Keratinocyte (primary cell): ENCODE measurements around the gene UBE2QL1. TPM values are rescaled to one million over a fixed set of nuclear protein-coding genes. Genes with fewer than 3 reads are reported as not detected.

Experiments
- DNase-seq: peaks from one replicate; pipeline ENCODE4 v3.0.0-alpha.2; 2011; ENCODE audit warnings: low read depth, missing footprints, low spot score
- FAIRE-seq: peaks from 2 replicates; lab custom pipeline; 2011; peaks lifted over from hg19 to GRCh38; lab: Jason Lieb, UNC
- H2AFZ ChIP-seq: 2 replicates; pipeline ENCODE4 v1.6.0; 2012; ENCODE audit warnings: low read length, control low read depth, inconsistent platforms; ENCODE audit not compliant: control insufficient read depth
- H3K27ac ChIP-seq: 2 replicates; pipeline ENCODE4 v1.5.1; 2011; ENCODE audit warnings: low read length; ENCODE audit not compliant: control insufficient read depth, insufficient read depth
- H3K27me3 ChIP-seq: 3 replicates; pipeline ENCODE4 v1.6.0; 2011; ENCODE audit warnings: low read length; ENCODE audit not compliant: control insufficient read depth, insufficient read depth; ENCODE audit errors: extremely low read depth
- H3K36me3 ChIP-seq, 2 experiments: 2 replicates in 1 of 2; 3 replicates in 1 of 2; pipeline ENCODE4 v1.5.1; 2011; ENCODE audit warnings: low read length in 2 of 2, mild to moderate bottlenecking in 1 of 2; ENCODE audit not compliant: control insufficient read depth in 2 of 2, insufficient read depth in 2 of 2; ENCODE audit errors: extremely low read depth in 1 of 2
- H3K4me1 ChIP-seq: 3 replicates; pipeline ENCODE4 v1.5.1; 2011; ENCODE audit warnings: low read length; ENCODE audit not compliant: control insufficient read depth, insufficient read depth; ENCODE audit errors: extremely low read depth
- H3K4me2 ChIP-seq: 3 replicates; pipeline ENCODE4 v1.6.0; 2011; ENCODE audit warnings: low read depth, low read length; ENCODE audit not compliant: control insufficient read depth, insufficient read depth; ENCODE audit errors: extremely low read depth
- H3K4me3 ChIP-seq, 3 experiments: fragments of 200-600 bp in 1 of 3; sonication (generic) in 1 of 3; 2 replicates in 2 of 3; 3 replicates in 1 of 3; pipeline ENCODE4 v1.5.1; 2011 to 2016; ENCODE audit warnings: low read length in 3 of 3, mild to moderate bottlenecking in 3 of 3, control low read depth in 2 of 3, inconsistent platforms in 1 of 3, low read depth in 1 of 3, mixed read lengths in 1 of 3, mixed run types in 1 of 3, moderate library complexity in 1 of 3; ENCODE audit not compliant: control insufficient read depth in 2 of 3, insufficient read depth in 2 of 3; ENCODE audit errors: extremely low read depth in 1 of 3
- H3K79me2 ChIP-seq: 2 replicates; pipeline ENCODE4 v1.6.0; 2012; ENCODE audit warnings: low read length; ENCODE audit not compliant: control insufficient read depth, insufficient read depth
- H3K9ac ChIP-seq: 3 replicates; pipeline ENCODE4 v1.6.0; 2011; ENCODE audit warnings: low read length; ENCODE audit not compliant: control insufficient read depth, insufficient read depth; ENCODE audit errors: extremely low read depth
- H3K9me1 ChIP-seq: 3 replicates; pipeline ENCODE4 v1.6.0; 2011; ENCODE audit warnings: low read length; ENCODE audit not compliant: control insufficient read depth, insufficient read depth; ENCODE audit errors: extremely low read depth
- H3K9me3 ChIP-seq: 2 replicates; pipeline ENCODE4 v1.5.1; 2012; ENCODE audit warnings: low read depth, low read length; ENCODE audit not compliant: control insufficient read depth
- H4K20me1 ChIP-seq: 3 replicates; pipeline ENCODE4 v1.6.0; 2011; ENCODE audit warnings: low read length; ENCODE audit not compliant: control insufficient read depth, insufficient read depth; ENCODE audit errors: extremely low read depth
- EZH2 ChIP-seq: IDR thresholded peaks from one replicate; pipeline ENCODE4 v1.6.1; 2012; ENCODE audit warnings: inconsistent platforms, mild to moderate bottlenecking, low read length, moderate library complexity
- dilution Hi-C: fragments of 300-500 bp; cut with MboI; formaldehyde crosslinking; loops from one replicate; pipeline ENCODE4 v1.7.0; 2020; ENCODE audit warnings: low sequenced_read_pairs; ENCODE audit not compliant: extremely low pct_ligation_motif_present
- polyA plus RNA-seq, 5 experiments: library from polyadenylated mRNA; depleted of rRNA in 3 of 5; stranded (reverse) in 3 of 5; stranded (forward) in 1 of 5; unstranded in 1 of 5; fragments of >200 nt; gene quantifications; 1 replicate in 1 of 5; 2 replicates in 3 of 5; 3 replicates in 1 of 5; pipeline versions ENCODE4 v1.2.1 to v1.2.3, GENCODE V29; 2011 to 2012; ENCODE audit warnings: missing spikeins in 2 of 5, low read depth in 1 of 5, low replicate concordance in 1 of 5
- TF ChIP-seq, protein P1 (sequence below), 3 experiments: IDR thresholded peaks in 1 of 3; conservative IDR thresholded peaks in 1 of 3; optimal IDR thresholded peaks in 1 of 3; 2 replicates in 2 of 3; 3 replicates in 1 of 3; pipeline versions ENCODE3 to v1.5.1; 2011; ENCODE audit warnings: low read length in 3 of 3, mild to moderate bottlenecking in 3 of 3, moderate library complexity in 2 of 3, control low read depth in 1 of 3, inconsistent platforms in 1 of 3; ENCODE audit not compliant: insufficient read depth in 2 of 3; ENCODE audit errors: extremely low read depth in 1 of 3

Gene UBE2QL1
- polyA plus RNA-seq, 1 donor (not counting 4 experiments of a cell fraction or from before 2014, with no cell fraction given), result not detected

DNA sequence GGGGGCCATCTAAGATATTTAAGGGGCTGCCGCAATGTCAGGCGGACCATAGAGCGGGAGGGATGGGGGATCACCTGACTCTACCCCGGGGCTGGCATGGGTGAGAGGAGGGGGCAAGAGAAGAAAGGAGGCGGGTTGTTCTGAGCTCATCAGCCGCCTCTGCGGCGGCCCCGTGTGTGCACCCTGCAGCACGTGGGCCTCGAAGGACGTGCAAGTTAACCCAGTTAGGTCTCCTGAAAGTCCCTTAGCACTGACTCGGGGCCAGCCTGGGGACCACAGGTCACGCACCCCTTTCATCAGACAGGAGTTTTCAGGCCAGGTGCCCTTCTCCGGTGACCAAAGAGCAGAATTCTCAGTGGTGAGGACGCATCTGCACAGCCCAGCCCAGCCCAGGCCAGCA lies 58.0 kb downstream of the UBE2QL1 start:
- FAIRE-seq (no peak), DNase-seq (no peak)
- H3K4me2 ChIP-seq, result no peak overlapping the region
- H3K9ac ChIP-seq, result no peak overlapping the region
- dilution Hi-C loops, result no loop called here
- H3K4me1 ChIP-seq, result no peaks in the 10 kb centered on the region
- no peaks in the 10 kb centered on the region for H3K79me2 ChIP-seq
- H3K27ac ChIP-seq, result no peak overlapping the region
- H3K27me3 ChIP-seq, result no peaks in the 10 kb centered on the region
- no peaks in the 10 kb centered on the region for H4K20me1 ChIP-seq
- no peaks in the 10 kb centered on the region for H3K36me3 ChIP-seq
- H2AFZ ChIP-seq, result no peak overlapping the region
- TF ChIP-seq EZH2, result no peak
- TF ChIP-seq, protein P1, sequence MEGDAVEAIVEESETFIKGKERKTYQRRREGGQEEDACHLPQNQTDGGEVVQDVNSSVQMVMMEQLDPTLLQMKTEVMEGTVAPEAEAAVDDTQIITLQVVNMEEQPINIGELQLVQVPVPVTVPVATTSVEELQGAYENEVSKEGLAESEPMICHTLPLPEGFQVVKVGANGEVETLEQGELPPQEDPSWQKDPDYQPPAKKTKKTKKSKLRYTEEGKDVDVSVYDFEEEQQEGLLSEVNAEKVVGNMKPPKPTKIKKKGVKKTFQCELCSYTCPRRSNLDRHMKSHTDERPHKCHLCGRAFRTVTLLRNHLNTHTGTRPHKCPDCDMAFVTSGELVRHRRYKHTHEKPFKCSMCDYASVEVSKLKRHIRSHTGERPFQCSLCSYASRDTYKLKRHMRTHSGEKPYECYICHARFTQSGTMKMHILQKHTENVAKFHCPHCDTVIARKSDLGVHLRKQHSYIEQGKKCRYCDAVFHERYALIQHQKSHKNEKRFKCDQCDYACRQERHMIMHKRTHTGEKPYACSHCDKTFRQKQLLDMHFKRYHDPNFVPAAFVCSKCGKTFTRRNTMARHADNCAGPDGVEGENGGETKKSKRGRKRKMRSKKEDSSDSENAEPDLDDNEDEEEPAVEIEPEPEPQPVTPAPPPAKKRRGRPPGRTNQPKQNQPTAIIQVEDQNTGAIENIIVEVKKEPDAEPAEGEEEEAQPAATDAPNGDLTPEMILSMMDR (optimal IDR thresholded peaks at IDR 0.05 in 1 of 3, IDR thresholded peaks at IDR 0.05 in 1 of 3, conservative IDR thresholded peaks at IDR 0.05 in 1 of 3; ENCODE audit: extremely low read depth in 1 of 3, insufficient read depth in 2 of 3, low read length in 3 of 3), result no peak
- H3K4me3 ChIP-seq, result no peak overlapping the region
- no peaks in the 10 kb centered on the region for H3K9me1 ChIP-seq
- no peaks in the 10 kb centered on the region for H3K9me3 ChIP-seq

DNA sequence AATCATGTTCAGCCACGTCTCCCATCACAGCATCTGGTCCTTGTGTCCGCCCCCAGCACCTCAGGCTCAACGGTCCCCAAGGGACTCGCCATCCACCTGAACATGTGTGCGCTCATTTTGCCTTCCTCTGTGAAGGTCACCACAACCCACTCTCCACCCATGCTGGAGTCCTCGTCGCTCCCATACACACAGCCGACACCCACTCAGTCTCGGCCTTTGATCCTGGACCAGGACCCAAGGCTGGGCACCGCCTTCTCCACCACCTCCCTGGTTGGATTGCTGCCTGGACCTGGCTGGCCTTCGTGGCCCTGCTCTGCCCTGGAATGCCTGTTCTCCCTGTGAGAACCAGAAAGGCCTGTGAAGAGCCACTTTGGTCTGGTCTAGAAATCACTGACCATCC lies 60.3 kb downstream of the UBE2QL1 start:
- Histone ChIP-seq H3K9me3 (no peaks in the 10 kb centered on the region), H3K4me1 (no peaks in the 10 kb centered on the region), H3K36me3 (no peaks in the 10 kb centered on the region), H2AFZ (no peak overlapping the region), H3K79me2 (no peaks in the 10 kb centered on the region), H3K27ac (no peak overlapping the region), H4K20me1 (no peaks in the 10 kb centered on the region), H3K9me1 (no peaks in the 10 kb centered on the region), H3K27me3 (no peaks in the 10 kb centered on the region), H3K9ac (no peak overlapping the region), H3K4me2 (no peak overlapping the region), H3K4me3 (no peak overlapping the region)
- DNase-seq, result no peak
- TF ChIP-seq EZH2, result no peak
- TF ChIP-seq, protein P1 (optimal IDR thresholded peaks at IDR 0.05 in 1 of 3, IDR thresholded peaks at IDR 0.05 in 1 of 3, conservative IDR thresholded peaks at IDR 0.05 in 1 of 3; ENCODE audit: extremely low read depth in 1 of 3, insufficient read depth in 2 of 3, low read length in 3 of 3), result no peak
- no peak for FAIRE-seq
- dilution Hi-C loops, result no loop called here
